GM12864 (cell line): ENCODE measurements around the gene PDSS2.

Source experiments
- DNase-seq: peaks from one replicate; pipeline ENCODE4 v3.0.0-alpha.2; 2011; ENCODE audit warnings: low read depth
- H3K4me3 ChIP-seq: 2 replicates; pipeline ENCODE4 v1.5.1; 2011; ENCODE audit warnings: mild to moderate bottlenecking, low read depth, low read length, control low read depth
- TF ChIP-seq, protein P1 (sequence below): IDR thresholded peaks from 2 replicates; pipeline ENCODE4 v1.5.1; 2011; ENCODE audit warnings: low read depth, mild to moderate bottlenecking, moderate library complexity, low read length, control low read depth, inconsistent platforms; ENCODE audit errors: missing control alignments

Gene PDSS2

DNA sequence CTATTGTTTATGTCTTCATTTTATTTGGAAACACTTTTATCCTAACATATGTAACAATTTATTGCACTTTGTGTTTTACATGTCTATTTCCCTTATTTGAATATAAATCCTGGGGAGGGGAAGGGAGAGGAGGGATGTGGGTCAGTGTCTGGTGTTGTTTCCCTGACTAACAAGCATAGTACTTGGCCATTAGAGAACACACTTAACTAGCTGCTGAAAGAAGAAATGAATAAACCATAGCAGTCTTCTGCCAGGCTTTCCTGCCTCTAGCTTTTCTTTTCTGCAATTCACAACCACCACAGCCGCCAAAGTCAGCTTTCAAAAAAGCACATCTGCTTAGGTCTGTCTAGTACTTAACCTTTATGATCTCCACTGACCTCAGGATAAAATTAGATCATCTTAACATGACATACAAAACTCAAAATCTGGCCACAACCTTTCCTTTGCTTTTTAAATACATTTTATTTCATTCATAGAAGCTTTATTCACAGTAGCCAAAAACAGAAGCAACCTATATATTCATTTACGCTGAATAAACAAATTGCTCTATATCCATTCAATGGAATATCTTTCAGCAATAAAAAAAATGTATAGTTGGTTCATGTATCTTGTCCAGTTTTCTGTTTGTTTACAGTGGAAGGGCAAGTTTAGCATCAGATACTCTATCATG is 16.3 kb downstream of the PDSS2 start:
- TF ChIP-seq, protein P1, sequence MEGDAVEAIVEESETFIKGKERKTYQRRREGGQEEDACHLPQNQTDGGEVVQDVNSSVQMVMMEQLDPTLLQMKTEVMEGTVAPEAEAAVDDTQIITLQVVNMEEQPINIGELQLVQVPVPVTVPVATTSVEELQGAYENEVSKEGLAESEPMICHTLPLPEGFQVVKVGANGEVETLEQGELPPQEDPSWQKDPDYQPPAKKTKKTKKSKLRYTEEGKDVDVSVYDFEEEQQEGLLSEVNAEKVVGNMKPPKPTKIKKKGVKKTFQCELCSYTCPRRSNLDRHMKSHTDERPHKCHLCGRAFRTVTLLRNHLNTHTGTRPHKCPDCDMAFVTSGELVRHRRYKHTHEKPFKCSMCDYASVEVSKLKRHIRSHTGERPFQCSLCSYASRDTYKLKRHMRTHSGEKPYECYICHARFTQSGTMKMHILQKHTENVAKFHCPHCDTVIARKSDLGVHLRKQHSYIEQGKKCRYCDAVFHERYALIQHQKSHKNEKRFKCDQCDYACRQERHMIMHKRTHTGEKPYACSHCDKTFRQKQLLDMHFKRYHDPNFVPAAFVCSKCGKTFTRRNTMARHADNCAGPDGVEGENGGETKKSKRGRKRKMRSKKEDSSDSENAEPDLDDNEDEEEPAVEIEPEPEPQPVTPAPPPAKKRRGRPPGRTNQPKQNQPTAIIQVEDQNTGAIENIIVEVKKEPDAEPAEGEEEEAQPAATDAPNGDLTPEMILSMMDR = no peak
- H3K4me3 ChIP-seq = no peak overlapping the region
- no peak for DNase-seq

DNA sequence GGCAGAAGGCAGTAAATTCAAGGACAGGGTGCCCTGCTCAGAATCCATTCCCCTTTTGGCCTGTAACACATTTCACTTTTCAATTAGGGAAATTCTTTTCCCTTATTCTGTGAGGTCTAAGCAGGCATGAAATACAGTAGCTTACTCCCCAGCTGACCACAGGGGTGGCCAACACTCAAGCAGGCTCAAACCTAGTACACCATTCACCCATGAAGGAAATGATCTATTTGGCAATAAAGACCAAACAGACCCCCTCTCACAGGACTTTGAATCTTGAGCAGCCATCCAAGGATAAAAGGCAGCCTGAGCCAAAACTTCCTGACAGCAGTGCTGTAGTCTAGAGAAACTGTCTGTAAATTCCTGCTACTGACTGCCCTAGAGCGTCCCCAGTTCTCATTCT is 17.7 kb downstream of the PDSS2 start:
- TF ChIP-seq, protein P1 = no peak
- H3K4me3 ChIP-seq = no peak overlapping the region
- no peak for DNase-seq

DNA sequence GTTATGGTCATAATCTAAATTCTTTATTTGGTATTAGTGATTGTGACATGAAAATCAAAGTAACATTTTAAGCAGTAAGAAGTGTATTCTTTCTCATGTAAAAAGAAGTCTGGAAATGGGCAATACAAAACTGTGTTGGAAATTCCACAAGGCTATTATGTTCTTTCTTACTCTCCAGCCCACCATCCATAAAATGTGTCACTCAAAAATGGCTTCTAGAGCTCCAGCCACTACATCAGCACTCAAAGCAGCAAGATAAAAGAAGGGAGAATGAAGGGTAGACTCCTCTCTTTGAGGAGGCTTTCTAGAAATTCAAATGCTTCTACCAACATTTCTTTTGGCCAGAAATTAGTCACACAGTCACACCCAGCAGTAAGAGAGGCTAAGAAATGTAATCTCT is 18.4 kb downstream of the PDSS2 start:
- TF ChIP-seq, protein P1 = no peak
- DNase-seq = no peak
- no peak overlapping the region for H3K4me3 ChIP-seq

DNA sequence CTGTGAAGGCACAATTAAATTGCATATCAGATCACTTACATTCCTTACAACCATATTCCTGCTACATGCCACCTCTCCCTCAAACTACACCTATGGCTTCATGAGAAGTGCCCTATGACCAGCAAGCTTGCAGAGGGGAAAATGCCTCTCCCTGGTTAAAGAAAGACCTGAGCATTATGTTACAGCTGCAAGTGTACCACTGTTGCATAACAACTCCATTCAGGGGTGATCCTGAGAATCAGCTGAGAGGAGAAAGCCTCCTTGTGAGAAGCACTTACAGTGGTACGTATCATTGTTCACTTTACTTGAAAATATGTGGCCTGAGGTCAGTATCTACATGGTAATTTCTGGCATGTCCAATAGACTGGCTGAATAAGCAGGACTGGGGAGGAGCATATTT is 20.0 kb downstream of the PDSS2 start:
- TF ChIP-seq, protein P1 = no peak
- H3K4me3 ChIP-seq = no peak overlapping the region
- no peak for DNase-seq

DNA sequence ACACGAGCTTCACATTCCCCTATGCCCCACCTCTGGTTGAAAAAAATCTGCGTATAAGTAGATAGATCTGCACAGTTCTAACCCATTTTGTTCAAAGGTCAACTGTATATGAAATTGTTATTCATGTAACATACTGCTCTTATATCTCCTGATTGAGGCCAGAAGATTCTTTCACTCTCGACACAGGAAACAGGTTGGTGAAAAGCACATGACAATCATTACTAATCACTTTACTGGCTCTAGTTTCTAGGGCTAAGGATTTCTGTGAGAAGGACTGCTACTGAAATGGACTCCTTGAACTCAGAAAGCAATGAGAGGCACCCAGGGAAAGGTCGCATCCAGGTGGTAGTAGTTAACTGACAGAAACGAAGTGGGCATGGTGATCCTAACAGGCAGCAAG is 21.7 kb downstream of the PDSS2 start:
- no peak for DNase-seq
- no peak overlapping the region for H3K4me3 ChIP-seq
- TF ChIP-seq, protein P1 = no peak

DNA sequence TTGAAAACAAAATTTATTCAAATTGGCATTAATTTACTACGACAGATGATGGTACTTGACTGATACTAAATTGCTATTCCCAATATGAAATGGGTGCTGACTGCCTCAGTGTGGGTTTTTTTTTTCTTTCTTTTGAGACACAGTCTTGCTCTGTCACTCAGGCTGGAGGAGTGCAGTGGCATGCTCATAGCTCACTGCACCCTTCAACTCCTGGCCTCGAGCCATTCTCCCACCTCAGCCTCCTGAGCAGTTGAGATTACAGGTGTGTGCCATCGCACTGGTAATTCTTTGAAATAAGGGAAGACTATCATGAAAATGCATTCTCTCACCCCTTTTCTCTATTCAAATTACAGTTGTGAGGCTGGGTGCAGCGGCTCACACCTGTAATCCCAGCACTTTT is 22.5 kb downstream of the PDSS2 start:
- TF ChIP-seq, protein P1 = no peak

DNA sequence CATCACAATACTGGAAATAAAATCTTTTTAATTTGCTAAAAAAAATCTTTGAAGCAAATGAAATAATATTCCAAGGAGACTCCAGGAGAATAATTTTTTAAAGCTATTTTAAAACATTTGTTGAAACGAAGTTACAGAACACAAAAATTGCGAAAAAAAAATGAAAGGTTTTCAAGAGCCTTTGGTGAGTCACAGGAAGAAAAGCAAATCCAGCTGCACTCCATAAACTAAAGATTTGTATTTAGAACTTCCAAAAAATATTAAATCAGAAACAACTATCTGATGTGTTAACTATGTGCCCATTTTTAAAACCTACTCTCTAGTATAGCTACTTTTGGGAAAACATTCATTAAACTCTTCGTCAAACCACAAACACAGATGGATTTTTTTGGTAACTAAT is 23.6 kb downstream of the PDSS2 start:
- TF ChIP-seq, protein P1 = no peak
- no peak overlapping the region for H3K4me3 ChIP-seq
- no peak for DNase-seq

More for the DNA sequence above, 22.5 kb downstream of the PDSS2 start:
- DNase-seq = no peak
- H3K4me3 ChIP-seq = no peak overlapping the region
